GM21737 (cell line): ENCODE results near the gene KCNK5.

Source experiments
- ATAC-seq: cut with Tn5 transposase; IDR thresholded peaks from one replicate; pipeline ENCODE4 v1.9.1; 2021; ENCODE audit warnings: mild to moderate bottlenecking, moderate library complexity; ENCODE audit not compliant: unreplicated experiment

KCNK5 gene

DNA sequence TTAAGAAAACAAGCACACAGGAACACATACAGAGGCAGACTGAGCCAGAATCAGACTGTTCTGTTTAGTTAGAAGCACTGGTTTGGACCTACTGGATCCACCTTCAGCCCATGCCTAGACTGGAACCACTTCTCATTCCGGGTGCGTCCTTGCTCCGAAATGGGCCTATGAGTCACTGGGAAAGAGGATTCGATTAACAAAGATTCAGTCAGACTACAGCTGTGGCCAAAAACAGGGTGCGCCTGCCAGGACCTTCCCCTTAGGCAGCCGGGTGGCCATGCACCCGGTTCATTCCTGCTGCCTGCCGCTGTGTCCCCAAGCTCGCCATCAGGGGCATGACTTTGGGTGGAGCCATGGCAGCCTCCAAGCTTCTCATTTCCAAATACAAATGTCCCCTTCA is 14.5 kb upstream of the KCNK5 start:
- ATAC-seq, result no peak

DNA sequence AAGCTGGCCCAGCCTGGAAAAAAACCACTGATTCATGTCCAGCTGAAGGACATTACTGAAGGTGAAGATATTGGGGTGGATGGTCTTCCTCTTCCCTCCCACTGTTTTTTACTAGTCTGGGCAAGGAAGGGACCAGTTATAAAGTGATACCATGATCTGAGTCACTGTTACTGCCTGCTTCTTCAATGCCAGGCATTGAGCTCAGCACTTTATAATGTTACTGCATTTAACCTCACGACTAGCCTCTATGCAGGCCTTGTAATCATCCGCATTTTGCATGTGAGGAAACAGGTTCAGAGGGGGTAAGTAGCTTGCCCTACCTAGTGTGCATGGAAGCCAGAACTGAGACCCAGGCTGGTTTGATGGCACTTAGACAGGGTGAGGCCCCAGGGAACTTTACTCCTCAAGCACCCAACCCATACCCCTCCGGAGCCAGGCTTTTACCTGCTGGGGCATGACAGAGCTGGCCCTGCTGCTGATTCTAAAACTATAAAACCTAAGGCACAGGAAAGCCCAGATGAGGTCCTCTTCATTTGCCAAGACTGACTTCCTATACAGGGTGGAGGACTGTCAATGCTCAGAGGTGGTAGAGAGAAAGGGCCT is 11.0 kb upstream of the KCNK5 start:
- ATAC-seq, result no peak

DNA sequence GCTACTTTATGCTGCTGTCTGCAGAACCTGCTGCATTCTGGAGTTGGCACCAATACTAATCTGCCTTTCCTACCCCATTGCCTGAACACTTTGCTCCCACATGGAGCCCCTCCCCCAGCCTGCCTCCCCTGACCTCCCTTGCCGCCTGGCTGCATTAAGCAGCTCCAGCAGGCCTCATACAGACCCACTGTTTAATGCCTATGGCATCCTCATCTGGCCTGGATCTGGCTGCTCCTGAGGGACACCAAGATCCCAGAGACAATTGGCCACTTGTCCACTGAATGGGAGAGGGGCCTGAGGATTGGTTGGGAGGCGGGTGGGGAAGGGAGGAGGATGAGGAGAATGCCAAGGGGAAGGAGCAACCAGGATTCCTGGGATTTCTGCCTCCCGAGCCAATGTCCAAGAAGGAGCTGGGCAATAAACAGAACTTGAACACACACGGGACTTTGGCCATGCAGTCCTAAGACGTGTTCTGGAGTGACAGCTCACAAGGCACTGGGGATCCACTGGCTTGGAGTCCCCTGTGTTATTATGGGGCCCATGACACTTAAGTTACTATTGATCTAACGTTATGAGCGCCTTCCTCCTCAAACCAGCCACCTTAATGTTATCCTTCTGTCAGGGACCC is 10.4 kb upstream of the KCNK5 start:
- ATAC-seq, result no peak

GRCh38 chr6:39236742-39237141 is 7.5 kb upstream of the KCNK5 start:
- ATAC-seq, result no peak

- ATAC-seq, result no peak
These were observed 4.1 kb upstream of the KCNK5 start for GRCh38 chr6:39233333-39233732.

GRCh38 chr6:39231521-39232243 is 2.4 kb upstream of the KCNK5 start:
- ATAC-seq, result no peak

DNA sequence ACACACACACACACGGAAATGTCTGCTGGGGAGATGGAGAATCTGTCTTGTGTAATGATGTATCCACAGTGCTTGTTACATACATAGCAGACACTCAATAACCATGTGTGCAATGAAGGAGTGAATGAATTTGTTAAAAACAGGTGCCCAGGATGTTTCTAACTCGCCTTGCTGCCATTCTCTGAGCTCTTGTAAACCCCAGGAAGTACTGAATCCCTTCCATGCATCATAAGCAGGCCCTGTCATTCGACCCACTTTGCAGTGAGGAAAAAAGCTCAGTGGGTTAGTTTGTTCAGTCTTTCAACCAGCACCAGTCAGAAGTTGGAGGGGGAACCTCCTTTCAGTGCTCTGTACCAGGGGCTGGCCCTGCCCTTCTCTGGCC is 1.4 kb upstream of the KCNK5 start:
- ATAC-seq, result no peak

- ATAC-seq, result no peak
These were observed 934 bp downstream of the KCNK5 start for GRCh38 chr6:39228111-39228971.

GRCh38 chr6:39227476-39227875 is 1.8 kb downstream of the KCNK5 start:
- ATAC-seq, result no peak

DNA sequence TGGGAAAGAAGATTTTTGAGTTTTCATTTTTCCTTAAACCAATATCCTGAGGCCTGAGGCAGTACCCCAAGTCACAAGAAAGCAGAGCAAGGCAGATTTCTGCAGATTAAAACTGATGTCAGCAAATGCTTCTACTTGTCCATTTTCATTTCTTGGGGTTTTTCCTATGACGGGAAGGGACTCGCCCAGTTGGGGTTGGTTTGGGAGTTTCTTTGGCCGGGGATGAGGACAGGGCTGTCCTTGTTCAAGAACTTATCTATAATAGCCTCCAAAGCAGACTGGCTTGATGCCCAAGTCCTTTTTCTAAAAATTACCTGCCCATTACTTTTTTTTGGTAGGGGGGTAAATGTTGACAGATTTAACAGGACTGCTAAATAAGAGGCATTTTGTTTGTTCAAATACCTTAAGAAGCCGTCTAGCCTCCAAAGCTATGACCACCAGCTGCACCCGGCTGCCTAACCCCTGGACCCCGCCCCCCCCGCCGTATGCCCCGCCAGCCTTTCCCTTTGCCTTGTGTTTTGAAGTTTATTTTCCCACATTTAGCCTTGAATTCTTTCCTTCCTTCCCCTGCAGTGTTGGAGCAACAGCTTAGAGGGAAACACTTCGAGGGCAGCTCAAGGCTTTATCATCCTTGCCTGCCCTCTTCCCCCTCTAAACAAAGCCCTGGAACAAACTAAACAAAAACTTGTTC is 2.5 kb downstream of the KCNK5 start:
- ATAC-seq, result no peak

DNA sequence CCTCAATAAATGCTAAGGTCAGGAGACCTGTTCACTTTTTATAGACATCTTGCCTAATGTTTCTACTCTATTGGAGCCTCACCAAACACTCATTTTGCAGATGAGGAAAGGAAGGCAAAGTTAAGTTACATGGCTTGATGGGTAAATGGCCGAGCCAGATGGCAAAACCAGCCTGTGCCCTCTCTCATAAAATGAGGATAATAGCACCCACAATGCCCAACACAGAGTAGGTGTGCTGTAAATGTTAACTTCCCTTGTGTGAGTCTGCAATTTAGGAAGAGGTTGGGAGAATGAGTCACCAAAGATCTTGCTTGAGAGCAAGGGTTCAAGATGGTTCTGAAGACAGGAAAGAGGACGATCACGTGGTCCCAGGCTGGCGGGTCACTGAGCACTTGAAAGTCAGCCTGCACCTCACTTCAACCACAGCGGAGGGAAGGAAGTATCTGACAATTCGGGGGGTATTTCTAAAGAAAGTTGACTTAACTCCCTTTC is 3.3 kb downstream of the KCNK5 start:
- ATAC-seq, result no peak

DNA sequence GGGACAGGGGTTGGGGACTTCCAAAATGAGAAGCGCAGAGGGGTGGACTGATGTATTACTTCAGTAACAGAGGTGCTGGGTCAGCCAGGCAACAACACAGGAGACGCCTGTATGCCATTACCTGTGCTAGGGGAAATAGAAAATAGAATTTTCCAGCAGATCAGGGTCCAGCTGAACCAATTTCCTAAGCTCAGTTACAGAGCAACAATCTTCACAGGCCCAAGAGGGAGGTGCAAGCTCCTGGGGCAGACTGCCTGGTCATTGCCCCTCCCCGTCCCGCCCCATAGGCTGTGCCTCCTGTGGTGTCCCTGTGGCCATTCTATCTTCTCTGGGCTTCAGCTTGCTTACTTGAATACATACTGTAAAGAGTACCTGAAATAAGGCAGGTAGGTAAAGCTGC is 3.7 kb downstream of the KCNK5 start:
- ATAC-seq, result no peak

DNA sequence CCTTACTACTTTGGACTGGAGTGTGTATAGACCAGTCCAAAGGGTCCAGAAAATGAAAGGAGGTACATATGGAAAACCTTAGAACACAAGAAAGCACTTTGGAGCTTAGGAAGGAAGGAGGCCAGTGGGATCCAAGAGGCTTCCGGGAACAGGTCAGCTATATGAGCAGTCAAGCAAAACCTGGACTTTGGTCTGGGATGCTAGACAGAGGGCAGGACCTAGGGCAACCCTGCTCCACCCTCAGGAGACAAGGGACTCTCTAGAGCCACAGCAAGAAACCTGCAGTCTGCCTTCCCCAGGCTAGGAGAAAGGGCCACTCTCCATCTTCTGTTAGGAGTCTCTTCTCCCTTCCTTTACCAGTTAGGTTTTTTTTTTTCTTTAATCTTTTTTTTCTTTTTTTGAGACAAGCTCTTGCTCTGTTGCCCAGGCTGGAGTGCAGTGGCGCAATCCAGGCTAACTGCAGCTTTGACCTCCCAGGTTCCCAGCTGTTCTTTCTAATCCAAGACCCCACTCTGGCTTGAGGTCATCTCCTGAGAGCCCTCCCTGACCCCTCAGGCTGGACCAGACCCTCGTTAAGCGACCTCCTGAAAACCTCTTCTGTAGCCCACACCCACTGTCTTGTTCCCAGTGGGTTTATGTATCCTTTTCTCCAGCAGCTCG is 4.6 kb downstream of the KCNK5 start:
- ATAC-seq, result no peak

- no peak for ATAC-seq
These were observed 5.3 kb downstream of the KCNK5 start for GRCh38 chr6:39224011-39224410.

DNA sequence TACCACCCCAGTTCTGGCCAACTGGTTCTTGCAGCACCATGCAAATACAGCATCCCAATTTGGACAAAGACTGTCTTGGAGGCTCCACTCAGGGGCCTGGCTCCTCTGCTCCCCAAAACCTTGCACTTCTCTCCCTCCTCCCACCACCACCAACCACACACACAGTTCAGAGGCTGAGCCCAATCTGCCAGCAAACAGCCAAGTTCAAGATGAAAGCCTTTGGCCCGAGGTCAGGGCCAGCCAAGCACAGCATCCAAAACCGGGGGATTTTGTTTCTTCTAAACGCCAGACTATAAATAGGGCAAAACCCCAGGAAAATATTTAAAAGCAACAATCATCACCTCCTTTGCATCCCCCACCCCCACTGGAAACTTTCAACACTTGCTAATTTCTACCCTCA is 5.7 kb downstream of the KCNK5 start:
- no peak for ATAC-seq

DNA sequence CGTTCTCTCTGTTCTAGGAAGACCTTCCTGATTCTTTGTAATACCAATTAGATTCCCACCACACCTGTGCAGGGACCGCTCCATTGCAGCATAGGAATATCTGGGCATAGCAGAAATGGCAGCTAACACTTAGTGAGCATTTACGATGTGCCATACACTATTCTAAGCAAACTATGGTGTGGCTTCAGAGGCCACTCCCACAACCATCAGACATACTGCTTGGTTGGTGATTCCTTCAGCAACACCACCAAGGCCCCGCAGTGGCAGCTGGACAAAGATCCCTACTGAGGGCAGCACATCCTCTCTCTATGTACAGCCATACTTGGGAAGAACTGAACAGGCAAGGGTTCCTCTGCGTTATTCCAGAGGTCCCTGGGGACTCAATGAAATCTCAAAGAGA is 6.2 kb downstream of the KCNK5 start:
- ATAC-seq, result no peak

DNA sequence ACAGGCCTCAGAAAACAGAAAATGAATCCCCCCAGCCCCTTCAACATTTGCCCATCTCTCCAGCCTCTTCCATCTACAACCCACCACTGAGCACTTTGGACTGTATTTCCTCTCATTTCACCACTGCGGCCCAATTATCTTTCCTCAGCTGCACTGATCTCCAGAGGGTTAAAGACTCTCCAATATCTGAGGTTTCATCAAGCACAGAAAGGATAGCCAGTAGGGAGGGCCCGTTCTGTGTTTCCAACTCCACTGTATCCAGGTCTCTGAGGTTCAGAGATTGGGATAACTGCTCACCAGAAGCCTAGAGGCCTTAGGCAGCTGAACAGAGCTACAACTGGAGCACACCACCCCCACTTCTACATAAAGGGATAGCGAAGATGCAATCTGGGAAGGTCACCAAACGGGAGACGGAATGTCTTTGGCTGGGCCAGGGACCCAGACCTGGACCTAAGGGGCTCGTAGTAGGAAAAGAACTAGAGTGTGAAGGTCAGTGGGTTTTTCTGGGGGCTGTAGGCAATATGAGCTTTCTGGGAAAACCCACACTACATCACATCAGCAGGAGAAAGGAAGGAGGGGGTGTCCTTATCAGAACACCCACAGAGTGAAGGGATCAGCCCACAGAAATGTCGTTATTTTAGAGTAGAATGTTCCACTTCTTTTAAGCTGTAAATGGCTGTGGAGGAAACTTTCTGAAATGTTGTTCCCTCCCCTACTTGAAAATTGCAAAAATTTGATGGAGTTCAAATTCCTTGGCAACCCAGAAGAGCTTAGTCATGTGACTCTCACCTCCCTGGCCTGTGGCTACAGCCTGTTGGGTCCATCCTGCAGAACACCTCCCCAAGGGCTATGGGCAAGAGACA is 7.3 kb downstream of the KCNK5 start:
- ATAC-seq, result no peak

DNA sequence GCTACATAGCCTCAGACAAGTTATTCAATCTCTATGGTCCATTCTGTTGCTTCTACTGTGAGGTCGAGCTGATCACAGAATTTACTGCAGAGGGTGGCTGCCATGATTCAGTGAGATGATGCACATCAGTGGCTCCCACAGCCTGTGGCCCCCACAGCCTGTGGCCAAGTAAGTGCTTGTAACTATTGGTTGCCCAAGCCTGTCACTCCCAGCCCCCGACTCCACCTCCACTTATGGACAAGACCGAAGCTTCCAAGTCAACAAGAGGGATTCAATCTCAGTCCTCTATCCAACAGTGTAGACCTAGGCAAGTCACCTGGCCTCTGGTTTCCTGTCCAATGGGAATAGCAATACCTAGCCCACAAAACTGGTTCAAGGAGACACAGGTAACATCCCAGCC is 8.2 kb downstream of the KCNK5 start:
- ATAC-seq, result no peak

- no peak for ATAC-seq
These were observed 10.3 kb downstream of the KCNK5 start for GRCh38 chr6:39218868-39219567.
